Measurements from ENCODE around the gene PPP2R2B.

- no peak for TF ChIP-seq CTCF (IDR thresholded peaks at IDR 0.05)
- TF ChIP-seq POLR2A (IDR thresholded peaks at IDR 0.05): no peak
These were observed 194.7 kb downstream of the PPP2R2B start for GRCh38 chr5:146683861-146684260.
